GM12878 (cell line): ENCODE results near the gene MMP7.

Experiments
- CBX5 ChIP-seq: sonication (generic); IDR thresholded peaks from 2 replicates; pipeline ENCODE4 v1.6.1; 2016; ENCODE audit warnings: low read depth, moderate library complexity, mild to moderate bottlenecking, inconsistent platforms
- ZNF274 ChIP-seq: IDR thresholded peaks from one replicate; pipeline ENCODE4 v1.8.0; 2011; ENCODE audit not compliant: insufficient read length, insufficient read depth
- TF ChIP-seq, protein P1 (sequence below): fragments of 450-650 bp; IDR thresholded peaks from 2 replicates; pipeline ENCODE4 v1.6.1; 2016; ENCODE audit warnings: mild to moderate bottlenecking
- TF ChIP-seq, protein P2 (sequence below): fragments of 450-650 bp; formaldehyde crosslinking; IDR thresholded peaks from 2 replicates; pipeline ENCODE4 v1.5.0; 2022; ENCODE audit warnings: mild to moderate bottlenecking, missing genetic modification characterization
- TF ChIP-seq, protein P3 (sequence below): fragments of 450-650 bp; IDR thresholded peaks from 2 replicates; pipeline ENCODE4 v1.6.1; 2016; ENCODE audit warnings: mild to moderate bottlenecking
- TF ChIP-seq, protein P4 (sequence below): IDR thresholded peaks from 2 replicates; pipeline ENCODE4 v1.6.1; 2011; ENCODE audit warnings: borderline replicate concordance, low read depth, mild to moderate bottlenecking, moderate library complexity, mixed read lengths, low read length; ENCODE audit not compliant: insufficient read depth; ENCODE audit errors: extremely low read length
- TF ChIP-seq, protein P5 (sequence below): fragments of 450-650 bp; IDR thresholded peaks from 2 replicates; pipeline ENCODE4 v1.6.1; 2017; ENCODE audit warnings: mild to moderate bottlenecking
- TF ChIP-seq, protein P6 (sequence below): IDR thresholded peaks from 2 replicates; pipeline ENCODE4 v1.6.1; 2011; ENCODE audit warnings: mild to moderate bottlenecking, low read depth, low read length, moderate library complexity; ENCODE audit not compliant: insufficient replicate concordance
- TF ChIP-seq, protein P7 (sequence below), 3 experiments: IDR thresholded peaks in 2 of 3; conservative IDR thresholded peaks in 1 of 3; 2 replicates each; pipeline ENCODE4 v1.5.1; 2011; ENCODE audit warnings: low read depth in 3 of 3, low read length in 3 of 3, mild to moderate bottlenecking in 3 of 3, control low read depth in 2 of 3, moderate library complexity in 2 of 3, inconsistent platforms in 1 of 3, mixed read lengths in 1 of 3; ENCODE audit not compliant: control insufficient read depth in 2 of 3, insufficient read depth in 1 of 3; ENCODE audit errors: extremely low read depth in 1 of 3

DNA sequence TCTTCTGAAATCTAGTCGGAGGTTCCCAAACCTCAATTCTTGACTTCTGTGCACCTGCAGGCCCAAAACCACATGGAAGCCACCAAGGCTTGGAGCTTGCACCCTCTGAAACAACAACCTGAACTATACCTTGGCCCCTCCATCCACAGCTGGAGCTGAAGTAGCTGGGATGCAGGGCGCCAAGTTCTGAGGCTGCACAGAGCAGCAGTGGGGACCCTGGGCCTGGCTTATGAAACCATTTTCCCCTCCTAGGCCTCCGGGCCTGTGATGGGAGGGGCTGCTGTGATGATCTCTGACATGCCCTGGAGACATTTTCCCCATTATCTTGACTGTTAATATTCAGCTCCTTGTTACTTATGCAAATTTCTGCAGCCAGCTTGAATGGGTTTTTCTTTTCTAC is 38.3 kb upstream of the MMP7 start:
- TF ChIP-seq, protein P1, sequence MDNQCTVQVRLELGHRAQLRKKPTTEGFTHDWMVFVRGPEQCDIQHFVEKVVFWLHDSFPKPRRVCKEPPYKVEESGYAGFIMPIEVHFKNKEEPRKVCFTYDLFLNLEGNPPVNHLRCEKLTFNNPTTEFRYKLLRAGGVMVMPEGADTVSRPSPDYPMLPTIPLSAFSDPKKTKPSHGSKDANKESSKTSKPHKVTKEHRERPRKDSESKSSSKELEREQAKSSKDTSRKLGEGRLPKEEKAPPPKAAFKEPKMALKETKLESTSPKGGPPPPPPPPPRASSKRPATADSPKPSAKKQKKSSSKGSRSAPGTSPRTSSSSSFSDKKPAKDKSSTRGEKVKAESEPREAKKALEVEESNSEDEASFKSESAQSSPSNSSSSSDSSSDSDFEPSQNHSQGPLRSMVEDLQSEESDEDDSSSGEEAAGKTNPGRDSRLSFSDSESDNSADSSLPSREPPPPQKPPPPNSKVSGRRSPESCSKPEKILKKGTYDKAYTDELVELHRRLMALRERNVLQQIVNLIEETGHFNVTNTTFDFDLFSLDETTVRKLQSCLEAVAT, result no peak
- no peak for TF ChIP-seq ZNF274
- no peak for TF ChIP-seq CBX5
- TF ChIP-seq, protein P2, sequence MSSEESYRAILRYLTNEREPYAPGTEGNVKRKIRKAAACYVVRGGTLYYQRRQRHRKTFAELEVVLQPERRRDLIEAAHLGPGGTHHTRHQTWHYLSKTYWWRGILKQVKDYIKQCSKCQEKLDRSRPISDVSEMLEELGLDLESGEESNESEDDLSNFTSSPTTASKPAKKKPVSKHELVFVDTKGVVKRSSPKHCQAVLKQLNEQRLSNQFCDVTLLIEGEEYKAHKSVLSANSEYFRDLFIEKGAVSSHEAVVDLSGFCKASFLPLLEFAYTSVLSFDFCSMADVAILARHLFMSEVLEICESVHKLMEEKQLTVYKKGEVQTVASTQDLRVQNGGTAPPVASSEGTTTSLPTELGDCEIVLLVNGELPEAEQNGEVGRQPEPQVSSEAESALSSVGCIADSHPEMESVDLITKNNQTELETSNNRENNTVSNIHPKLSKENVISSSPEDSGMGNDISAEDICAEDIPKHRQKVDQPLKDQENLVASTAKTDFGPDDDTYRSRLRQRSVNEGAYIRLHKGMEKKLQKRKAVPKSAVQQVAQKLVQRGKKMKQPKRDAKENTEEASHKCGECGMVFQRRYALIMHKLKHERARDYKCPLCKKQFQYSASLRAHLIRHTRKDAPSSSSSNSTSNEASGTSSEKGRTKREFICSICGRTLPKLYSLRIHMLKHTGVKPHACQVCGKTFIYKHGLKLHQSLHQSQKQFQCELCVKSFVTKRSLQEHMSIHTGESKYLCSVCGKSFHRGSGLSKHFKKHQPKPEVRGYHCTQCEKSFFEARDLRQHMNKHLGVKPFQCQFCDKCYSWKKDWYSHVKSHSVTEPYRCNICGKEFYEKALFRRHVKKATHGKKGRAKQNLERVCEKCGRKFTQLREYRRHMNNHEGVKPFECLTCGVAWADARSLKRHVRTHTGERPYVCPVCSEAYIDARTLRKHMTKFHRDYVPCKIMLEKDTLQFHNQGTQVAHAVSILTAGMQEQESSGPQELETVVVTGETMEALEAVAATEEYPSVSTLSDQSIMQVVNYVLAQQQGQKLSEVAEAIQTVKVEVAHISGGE (CRISPR knock-in tag), result no peak
- TF ChIP-seq, protein P3, sequence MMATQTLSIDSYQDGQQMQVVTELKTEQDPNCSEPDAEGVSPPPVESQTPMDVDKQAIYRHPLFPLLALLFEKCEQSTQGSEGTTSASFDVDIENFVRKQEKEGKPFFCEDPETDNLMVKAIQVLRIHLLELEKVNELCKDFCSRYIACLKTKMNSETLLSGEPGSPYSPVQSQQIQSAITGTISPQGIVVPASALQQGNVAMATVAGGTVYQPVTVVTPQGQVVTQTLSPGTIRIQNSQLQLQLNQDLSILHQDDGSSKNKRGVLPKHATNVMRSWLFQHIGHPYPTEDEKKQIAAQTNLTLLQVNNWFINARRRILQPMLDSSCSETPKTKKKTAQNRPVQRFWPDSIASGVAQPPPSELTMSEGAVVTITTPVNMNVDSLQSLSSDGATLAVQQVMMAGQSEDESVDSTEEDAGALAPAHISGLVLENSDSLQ, result no peak
- TF ChIP-seq, protein P4, sequence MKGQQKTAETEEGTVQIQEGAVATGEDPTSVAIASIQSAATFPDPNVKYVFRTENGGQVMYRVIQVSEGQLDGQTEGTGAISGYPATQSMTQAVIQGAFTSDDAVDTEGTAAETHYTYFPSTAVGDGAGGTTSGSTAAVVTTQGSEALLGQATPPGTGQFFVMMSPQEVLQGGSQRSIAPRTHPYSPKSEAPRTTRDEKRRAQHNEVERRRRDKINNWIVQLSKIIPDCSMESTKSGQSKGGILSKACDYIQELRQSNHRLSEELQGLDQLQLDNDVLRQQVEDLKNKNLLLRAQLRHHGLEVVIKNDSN, result no peak
- TF ChIP-seq, protein P5, sequence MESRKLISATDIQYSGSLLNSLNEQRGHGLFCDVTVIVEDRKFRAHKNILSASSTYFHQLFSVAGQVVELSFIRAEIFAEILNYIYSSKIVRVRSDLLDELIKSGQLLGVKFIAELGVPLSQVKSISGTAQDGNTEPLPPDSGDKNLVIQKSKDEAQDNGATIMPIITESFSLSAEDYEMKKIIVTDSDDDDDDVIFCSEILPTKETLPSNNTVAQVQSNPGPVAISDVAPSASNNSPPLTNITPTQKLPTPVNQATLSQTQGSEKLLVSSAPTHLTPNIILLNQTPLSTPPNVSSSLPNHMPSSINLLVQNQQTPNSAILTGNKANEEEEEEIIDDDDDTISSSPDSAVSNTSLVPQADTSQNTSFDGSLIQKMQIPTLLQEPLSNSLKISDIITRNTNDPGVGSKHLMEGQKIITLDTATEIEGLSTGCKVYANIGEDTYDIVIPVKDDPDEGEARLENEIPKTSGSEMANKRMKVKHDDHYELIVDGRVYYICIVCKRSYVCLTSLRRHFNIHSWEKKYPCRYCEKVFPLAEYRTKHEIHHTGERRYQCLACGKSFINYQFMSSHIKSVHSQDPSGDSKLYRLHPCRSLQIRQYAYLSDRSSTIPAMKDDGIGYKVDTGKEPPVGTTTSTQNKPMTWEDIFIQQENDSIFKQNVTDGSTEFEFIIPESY, result no peak
- TF ChIP-seq, protein P6, sequence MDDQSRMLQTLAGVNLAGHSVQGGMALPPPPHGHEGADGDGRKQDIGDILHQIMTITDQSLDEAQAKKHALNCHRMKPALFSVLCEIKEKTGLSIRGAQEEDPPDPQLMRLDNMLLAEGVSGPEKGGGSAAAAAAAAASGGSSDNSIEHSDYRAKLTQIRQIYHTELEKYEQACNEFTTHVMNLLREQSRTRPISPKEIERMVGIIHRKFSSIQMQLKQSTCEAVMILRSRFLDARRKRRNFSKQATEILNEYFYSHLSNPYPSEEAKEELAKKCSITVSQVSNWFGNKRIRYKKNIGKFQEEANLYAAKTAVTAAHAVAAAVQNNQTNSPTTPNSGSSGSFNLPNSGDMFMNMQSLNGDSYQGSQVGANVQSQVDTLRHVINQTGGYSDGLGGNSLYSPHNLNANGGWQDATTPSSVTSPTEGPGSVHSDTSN, result no peak
- TF ChIP-seq, protein P7, sequence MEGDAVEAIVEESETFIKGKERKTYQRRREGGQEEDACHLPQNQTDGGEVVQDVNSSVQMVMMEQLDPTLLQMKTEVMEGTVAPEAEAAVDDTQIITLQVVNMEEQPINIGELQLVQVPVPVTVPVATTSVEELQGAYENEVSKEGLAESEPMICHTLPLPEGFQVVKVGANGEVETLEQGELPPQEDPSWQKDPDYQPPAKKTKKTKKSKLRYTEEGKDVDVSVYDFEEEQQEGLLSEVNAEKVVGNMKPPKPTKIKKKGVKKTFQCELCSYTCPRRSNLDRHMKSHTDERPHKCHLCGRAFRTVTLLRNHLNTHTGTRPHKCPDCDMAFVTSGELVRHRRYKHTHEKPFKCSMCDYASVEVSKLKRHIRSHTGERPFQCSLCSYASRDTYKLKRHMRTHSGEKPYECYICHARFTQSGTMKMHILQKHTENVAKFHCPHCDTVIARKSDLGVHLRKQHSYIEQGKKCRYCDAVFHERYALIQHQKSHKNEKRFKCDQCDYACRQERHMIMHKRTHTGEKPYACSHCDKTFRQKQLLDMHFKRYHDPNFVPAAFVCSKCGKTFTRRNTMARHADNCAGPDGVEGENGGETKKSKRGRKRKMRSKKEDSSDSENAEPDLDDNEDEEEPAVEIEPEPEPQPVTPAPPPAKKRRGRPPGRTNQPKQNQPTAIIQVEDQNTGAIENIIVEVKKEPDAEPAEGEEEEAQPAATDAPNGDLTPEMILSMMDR (IDR thresholded peaks at IDR 0.05 in 2 of 3, conservative IDR thresholded peaks at IDR 0.05 in 1 of 3; ENCODE audit: control insufficient read depth in 2 of 3, extremely low read depth in 1 of 3, insufficient read depth in 1 of 3, low read depth in 3 of 3, low read length in 3 of 3), result no peak
